Measurements from ENCODE around the gene LPAR2.

The LPAR2 gene

GRCh38 chr19:19592690-19593089 is 35.3 kb downstream of the LPAR2 start:
- no peak for DNase-seq

DNA sequence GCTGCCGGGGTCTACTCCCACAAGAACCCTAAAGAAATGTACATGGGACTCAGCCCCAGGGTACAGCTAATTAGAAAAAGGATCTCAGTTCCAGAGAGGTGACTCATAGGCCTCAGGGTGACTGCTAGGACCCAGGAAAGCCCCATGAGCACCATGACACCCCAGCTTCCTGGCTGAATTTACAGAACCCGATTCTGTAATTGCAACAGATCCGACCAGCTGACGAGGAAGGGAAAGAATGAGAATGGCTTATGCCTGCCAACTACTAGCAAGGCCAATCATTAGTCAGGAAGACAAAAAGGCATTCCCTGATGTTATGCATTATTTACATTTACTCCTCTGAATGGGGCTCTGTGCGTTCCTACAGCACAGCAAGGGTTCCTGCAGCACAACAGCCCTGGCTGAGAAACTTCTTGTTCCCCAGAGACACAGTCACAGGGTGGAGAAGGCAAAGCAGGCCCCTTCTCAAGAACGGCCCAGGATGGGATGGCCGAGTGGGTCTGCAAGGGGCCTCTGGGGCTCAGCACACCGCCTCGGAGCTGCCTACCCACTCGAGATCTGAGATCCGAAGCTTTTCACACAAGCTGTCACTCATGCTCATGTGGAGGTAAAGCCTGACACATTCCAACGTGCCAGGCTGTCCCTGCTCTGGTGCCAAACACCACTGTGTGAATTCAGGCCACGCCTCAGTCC is 36.7 kb downstream of the LPAR2 start:
- DNase-seq: peak; percentile 96

DNA sequence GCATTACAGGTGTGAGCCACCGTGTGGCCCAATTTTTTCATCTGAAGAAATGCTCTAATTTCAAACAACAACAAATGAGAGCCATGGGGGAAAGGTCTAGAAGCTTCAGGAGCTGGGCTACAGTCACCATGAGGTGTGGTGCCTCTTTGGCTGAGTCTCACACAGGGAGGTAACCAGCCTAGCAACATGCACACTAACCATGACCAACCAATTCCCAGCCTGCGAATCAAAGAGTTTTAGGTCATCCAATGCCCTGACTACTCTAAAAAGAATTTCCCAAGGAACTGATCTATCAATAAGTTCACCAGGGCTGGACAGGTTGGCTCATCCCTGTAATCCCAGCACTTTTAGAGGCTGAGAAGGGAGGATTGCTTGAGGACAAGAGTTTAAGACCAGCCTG is 39.5 kb downstream of the LPAR2 start:
- no peak for DNase-seq

- DNase-seq: no peak
Observed at GRCh38 chr19:19587771-19588170, 40.2 kb downstream of the LPAR2 start.

GRCh38 chr19:19584356-19584755 is 43.7 kb downstream of the LPAR2 start:
- DNase-seq: no peak

- DNase-seq: no peak
Observed at GRCh38 chr19:19582471-19582870, 45.5 kb downstream of the LPAR2 start.

DNA sequence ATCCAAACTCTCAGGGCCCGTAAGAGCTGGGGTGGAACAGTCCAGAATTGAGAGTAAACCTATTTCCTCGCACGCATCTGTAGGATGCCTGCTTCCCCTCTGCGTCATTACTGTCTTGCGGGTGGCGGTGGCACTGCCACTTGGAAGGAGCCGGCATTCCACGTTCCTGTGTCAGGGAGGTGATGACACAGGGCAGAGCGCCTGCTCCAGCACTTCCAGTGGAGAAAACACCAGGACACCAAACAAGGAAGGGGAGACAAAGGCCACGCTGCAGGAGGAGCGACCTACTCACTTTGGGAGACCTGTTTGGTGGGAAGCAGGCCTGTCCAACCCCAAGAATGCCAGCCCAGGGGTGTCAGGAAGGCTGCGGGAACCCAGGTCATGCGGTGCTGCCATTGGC is 46.6 kb downstream of the LPAR2 start:
- DNase-seq: no peak

DNA sequence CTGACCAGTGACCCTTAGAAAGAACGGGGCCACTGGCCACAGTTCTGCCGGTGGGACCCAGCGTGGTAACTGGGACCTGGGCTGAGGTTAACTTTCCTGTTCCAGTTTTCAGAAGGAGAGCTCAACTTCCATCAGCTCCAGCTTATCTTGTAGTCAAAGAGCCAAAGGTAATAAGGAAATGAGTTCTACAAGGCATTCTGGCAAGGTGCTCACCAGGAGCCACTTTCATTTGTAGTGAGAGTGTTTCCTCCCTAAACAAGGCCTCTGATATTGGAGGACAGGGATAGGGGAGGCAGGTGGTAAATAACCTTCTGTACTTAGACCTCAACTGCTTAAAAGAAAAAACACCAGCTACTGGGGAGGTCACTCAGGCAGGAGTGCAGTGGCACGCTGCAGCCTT is 47.6 kb downstream of the LPAR2 start:
- no peak for DNase-seq

GRCh38 chr19:19579533-19580361 is 48.3 kb downstream of the LPAR2 start:
- no peak for DNase-seq

DNA sequence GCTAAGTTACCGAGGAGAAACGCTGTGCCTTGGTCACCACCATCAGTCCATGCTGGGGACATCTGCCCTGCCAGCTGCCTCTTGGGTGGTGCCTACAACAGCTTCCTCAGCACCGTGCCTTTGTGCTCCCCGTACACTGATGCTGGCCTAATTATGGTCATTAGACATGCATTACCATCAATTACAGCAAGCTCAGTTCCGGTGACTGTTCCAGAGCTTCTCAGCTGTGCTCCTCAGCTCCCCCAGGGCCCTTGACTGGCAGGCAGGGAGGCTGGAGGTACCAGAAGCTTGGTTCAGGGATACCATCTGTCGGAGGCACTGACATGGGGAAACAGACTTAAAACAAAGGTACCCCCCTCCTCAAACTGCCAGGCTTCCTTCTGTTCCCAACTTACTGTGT is 49.8 kb downstream of the LPAR2 start:
- DNase-seq: no peak

GRCh38 chr19:19575411-19575810 is 52.6 kb downstream of the LPAR2 start:
- no peak for DNase-seq
